ENCODE measurements around the gene ZNF850. TPM values are rescaled to one million over a fixed set of nuclear protein-coding genes. Genes with fewer than 3 reads are reported as not detected.

Gene ZNF850
- total RNA-seq, 4 donors from 2014 or later, result 1.6 to 3.3 (median 2.0) TPM

DNA sequence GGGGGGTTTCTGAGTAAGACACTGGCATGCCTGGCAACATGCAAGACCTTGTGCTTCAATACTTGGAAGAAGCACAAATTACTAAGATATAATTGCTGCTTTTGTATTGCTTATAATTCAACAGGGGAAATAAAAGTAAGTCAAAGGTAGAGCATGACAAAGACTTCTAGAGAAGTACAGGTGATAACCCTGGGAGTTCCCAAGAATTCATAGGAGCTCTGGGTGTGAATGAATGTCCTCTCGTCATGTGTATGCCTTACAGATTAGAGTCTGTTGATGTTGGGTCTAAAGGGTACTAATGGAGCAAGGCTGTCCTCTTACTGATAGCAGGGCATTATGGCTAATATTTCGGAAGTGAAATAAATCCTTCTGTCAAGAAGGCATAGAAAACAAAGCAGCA, 98.4 kb downstream of the ZNF850 start:
- H3K27ac ChIP-seq, result no peak overlapping the region
- 92 to 93% methylated on average over 2 of the region's 2 CpGs for WGBS, 2 donors (ENCODE audit: low coverage in 1 of 2)
- TF ChIP-seq, protein P1, sequence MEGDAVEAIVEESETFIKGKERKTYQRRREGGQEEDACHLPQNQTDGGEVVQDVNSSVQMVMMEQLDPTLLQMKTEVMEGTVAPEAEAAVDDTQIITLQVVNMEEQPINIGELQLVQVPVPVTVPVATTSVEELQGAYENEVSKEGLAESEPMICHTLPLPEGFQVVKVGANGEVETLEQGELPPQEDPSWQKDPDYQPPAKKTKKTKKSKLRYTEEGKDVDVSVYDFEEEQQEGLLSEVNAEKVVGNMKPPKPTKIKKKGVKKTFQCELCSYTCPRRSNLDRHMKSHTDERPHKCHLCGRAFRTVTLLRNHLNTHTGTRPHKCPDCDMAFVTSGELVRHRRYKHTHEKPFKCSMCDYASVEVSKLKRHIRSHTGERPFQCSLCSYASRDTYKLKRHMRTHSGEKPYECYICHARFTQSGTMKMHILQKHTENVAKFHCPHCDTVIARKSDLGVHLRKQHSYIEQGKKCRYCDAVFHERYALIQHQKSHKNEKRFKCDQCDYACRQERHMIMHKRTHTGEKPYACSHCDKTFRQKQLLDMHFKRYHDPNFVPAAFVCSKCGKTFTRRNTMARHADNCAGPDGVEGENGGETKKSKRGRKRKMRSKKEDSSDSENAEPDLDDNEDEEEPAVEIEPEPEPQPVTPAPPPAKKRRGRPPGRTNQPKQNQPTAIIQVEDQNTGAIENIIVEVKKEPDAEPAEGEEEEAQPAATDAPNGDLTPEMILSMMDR (IDR thresholded peaks at IDR 0.05), result no peak
- TF ChIP-seq EP300 (IDR thresholded peaks at IDR 0.05), result no peak
- TF ChIP-seq POLR2A (IDR thresholded peaks at IDR 0.05), result no peak
- TF ChIP-seq POLR2AphosphoS5 (IDR thresholded peaks at IDR 0.05), result no peak
- ATAC-seq, result no peak
- no peaks in the 10 kb centered on the region for H3K27me3 ChIP-seq
- H3K4me3 ChIP-seq, result no peak overlapping the region
- peaks cover 0 to 64% of the 10 kb centered on the region in 2 donors for H3K36me3 ChIP-seq
- H3K4me1 ChIP-seq, result peaks cover 0 to under 1% (median 0%) of the 10 kb centered on the region in 3 donors
- H3K9me3 ChIP-seq, result peaks cover 0 to 81% (median 0%) of the 10 kb centered on the region in 3 donors

DNA sequence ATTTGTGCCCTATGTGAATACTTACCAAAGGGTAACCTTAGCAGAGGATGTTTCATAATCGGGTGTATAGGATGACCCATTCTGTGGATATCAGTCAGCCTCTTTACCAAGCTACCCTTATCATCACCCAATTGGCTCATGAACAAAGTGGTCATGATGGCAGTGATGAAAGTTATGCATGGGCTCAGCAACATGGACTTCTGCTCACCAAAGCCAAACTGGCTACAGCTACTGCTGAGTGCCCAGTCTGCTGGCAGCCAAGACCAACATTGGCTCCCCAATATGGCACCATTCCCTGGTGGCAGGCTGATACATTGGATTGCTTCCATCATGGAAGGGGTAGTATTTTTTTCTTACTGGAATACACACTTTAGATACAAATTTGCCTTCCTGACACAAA, 100.2 kb downstream of the ZNF850 start:
- WGBS, 2 donors (ENCODE audit: low coverage in 1 of 2), result 85% methylated on average over 1 of the region's 1 CpG; no CpG with 5 or more reads in 1 of the 2 donors
- peaks cover 0 to 73% (median 0%) of the 10 kb centered on the region in 3 donors for H3K9me3 ChIP-seq

DNA sequence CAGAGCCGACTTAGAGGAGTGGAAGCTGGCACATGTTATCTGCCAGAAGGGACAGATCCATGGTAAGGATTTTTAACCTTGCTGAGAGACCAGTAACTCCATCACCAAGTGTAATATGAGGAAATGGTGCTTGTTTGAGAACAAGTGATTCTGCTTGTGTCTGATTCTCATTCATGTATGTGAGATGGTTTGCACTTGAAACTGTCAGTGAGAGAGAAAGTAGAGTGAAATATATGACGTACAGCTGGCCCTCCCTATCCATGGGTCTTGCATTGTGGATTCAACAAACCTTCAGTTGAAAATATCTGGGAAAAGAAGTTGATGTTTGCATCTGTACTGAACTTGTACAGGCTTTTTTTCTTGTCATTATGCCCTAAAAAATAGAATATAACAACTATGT, 104.0 kb downstream of the ZNF850 start:
- no peak overlapping the region for H3K4me3 ChIP-seq
- no peak overlapping the region for H3K27ac ChIP-seq
- WGBS, 2 donors (ENCODE audit: low coverage in 1 of 2), result 71 to 81% methylated on average over 1 to 2 of the region's 2 CpGs
- peaks cover 0 to 44% of the 10 kb centered on the region in 2 donors for H3K36me3 ChIP-seq
- peaks cover 0 to 46% (median 0%) of the 10 kb centered on the region in 3 donors for H3K9me3 ChIP-seq
- ATAC-seq, result no peak
- no peaks in the 10 kb centered on the region for H3K27me3 ChIP-seq
- peaks cover 0 to 26% (median 4%) of the 10 kb centered on the region in 3 donors for H3K4me1 ChIP-seq
- TF ChIP-seq POLR2AphosphoS5 (IDR thresholded peaks at IDR 0.05), result no peak
- TF ChIP-seq EP300 (IDR thresholded peaks at IDR 0.05), result no peak
- TF ChIP-seq, protein P1 (IDR thresholded peaks at IDR 0.05), result no peak
- TF ChIP-seq POLR2A (IDR thresholded peaks at IDR 0.05), result no peak

More for the DNA sequence above, 100.2 kb downstream of the ZNF850 start:
- Histone ChIP-seq H3K27me3 (no peaks in the 10 kb centered on the region), H3K4me1 (peaks cover 0 to 15% (median 4%) of the 10 kb centered on the region in 3 donors), H3K36me3 (peaks cover 0 to 46% of the 10 kb centered on the region in 2 donors), H3K4me3 (no peak overlapping the region), H3K27ac (no peak overlapping the region)
- TF ChIP-seq EP300 (IDR thresholded peaks at IDR 0.05) (no peak), POLR2A (IDR thresholded peaks at IDR 0.05) (no peak), POLR2AphosphoS5 (IDR thresholded peaks at IDR 0.05) (no peak)
- TF ChIP-seq, protein P1 (IDR thresholded peaks at IDR 0.05), result no peak
- no peak for ATAC-seq

DNA sequence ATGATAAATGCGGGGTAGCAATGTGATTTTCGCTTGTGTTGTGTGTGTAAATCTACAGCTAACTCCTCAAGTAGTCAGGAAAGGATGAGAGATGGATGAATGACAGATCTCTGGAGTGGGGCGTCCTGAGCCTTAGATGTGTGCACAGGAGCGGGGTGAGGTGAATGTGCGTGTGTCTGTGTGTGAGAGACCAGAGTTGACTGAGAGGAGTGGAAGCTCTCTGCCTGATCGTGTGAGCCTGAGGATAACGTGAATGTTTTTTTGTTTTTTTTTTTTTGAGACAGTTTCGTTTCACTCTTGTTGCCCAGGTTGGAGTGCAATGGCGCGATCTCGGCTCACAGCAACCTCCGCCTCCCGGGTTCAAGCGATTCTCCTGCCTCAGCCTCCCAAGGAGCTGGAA, 106.8 kb downstream of the ZNF850 start:
- peak overlapping the region; percentile 48 to 80 for H3K4me3 ChIP-seq
- ATAC-seq, result no peak

More for the DNA sequence above, 106.8 kb downstream of the ZNF850 start:
- TF ChIP-seq POLR2AphosphoS5 (IDR thresholded peaks at IDR 0.05), result no peak
- TF ChIP-seq EP300 (IDR thresholded peaks at IDR 0.05), result no peak
- TF ChIP-seq POLR2A (IDR thresholded peaks at IDR 0.05), result no peak
- TF ChIP-seq, protein P1 (IDR thresholded peaks at IDR 0.05), result no peak
- WGBS, 2 donors (ENCODE audit: low coverage in 1 of 2), result 52 to 71% methylated on average over 7 to 14 of the region's 14 CpGs
- Histone ChIP-seq H3K9me3 (peaks cover 0 to 34% (median 0%) of the 10 kb centered on the region in 3 donors), H3K36me3 (peaks cover 0 to 47% of the 10 kb centered on the region in 2 donors), H3K4me1 (peaks cover 0 to 26% (median 4%) of the 10 kb centered on the region in 3 donors), H3K27me3 (no peaks in the 10 kb centered on the region), H3K27ac (no peak overlapping the region)

Other genes with a start within 250 kb of the ZNF850 start
- 10 to 100 TPM in 1 of 4 donors, 1 to 10 TPM in 3; 6.9 to 13.9 (median 8.4) TPM for gene ZNF260, start 244.5 kb downstream of the ZNF850 start, total RNA-seq
- 10 to 100 TPM; 13.2 to 25.2 (median 16.2) TPM for gene ZNF529, start 199.5 kb downstream of the ZNF850 start, total RNA-seq
- gene ZNF382, start 167.5 kb downstream of the ZNF850 start, total RNA-seq, result 10 to 100 TPM in 2 of 4 donors, 1 to 10 TPM in 2; 6.9 to 26.0 (median 16.6) TPM
- gene ZNF461, start 106.0 kb downstream of the ZNF850 start, total RNA-seq, result 10 to 100 TPM in 3 of 4 donors, 1 to 10 TPM in 1; 8.5 to 27.7 (median 17.1) TPM
- 1 to 10 TPM; 6.2 to 9.6 (median 7.9) TPM for gene ZNF567, start 85.2 kb downstream of the ZNF850 start, total RNA-seq
- gene ZNF790, start 65.6 kb upstream of the ZNF850 start, total RNA-seq, result 10 to 100 TPM in 3 of 4 donors, 1 to 10 TPM in 1; 9.7 to 15.7 (median 14.3) TPM
- 1 to 10 TPM; 3.9 to 7.8 (median 5.7) TPM for gene ZNF345, start 78.1 kb upstream of the ZNF850 start, total RNA-seq
- gene ZNF829, start 143.5 kb upstream of the ZNF850 start, total RNA-seq, result 1 to 10 TPM; 2.3 to 6.9 (median 4.1) TPM
- 10 to 100 TPM; 10.6 to 20.7 (median 15.4) TPM for gene ZNF568, start 143.5 kb upstream of the ZNF850 start, total RNA-seq

All from gastroesophageal sphincter (tissue), 4 donors.